Stimulated activated CD4-positive, alpha-beta T cell treated with anti-CD3 and anti-CD28 coated beads, Interleukin-12 subunit alpha, Interleukin-12 subunit beta, amount 100 ng/mL, for 24 hours (primary cell): ENCODE measurements around the gene NPEPL1.

Experiments
- DNase-seq, 2 experiments: peaks; one replicate each; pipeline ENCODE4 v3.0.0-alpha.2; 2020; ENCODE audit warnings: low read depth in 2 of 2

Gene NPEPL1

GRCh38 chr20:58657262-58657661 lies 35.3 kb upstream of the NPEPL1 start:
- no peak for DNase-seq

- no peak for DNase-seq
Observed at GRCh38 chr20:58657986-58658385, 34.6 kb upstream of the NPEPL1 start.

GRCh38 chr20:58658760-58659159 lies 33.8 kb upstream of the NPEPL1 start:
- no peak for DNase-seq

GRCh38 chr20:58659841-58660240 lies 32.8 kb upstream of the NPEPL1 start:
- DNase-seq, result no peak

GRCh38 chr20:58660855-58661597 lies 31.6 kb upstream of the NPEPL1 start:
- no peak for DNase-seq

- DNase-seq, result no peak
Observed at GRCh38 chr20:58661598-58662473, 30.8 kb upstream of the NPEPL1 start.

- no peak for DNase-seq
Observed at GRCh38 chr20:58664331-58664730, 28.3 kb upstream of the NPEPL1 start.

GRCh38 chr20:58664883-58665282 lies 27.7 kb upstream of the NPEPL1 start:
- DNase-seq, result no peak

- DNase-seq, result no peak
Observed at GRCh38 chr20:58665606-58666005, 27.0 kb upstream of the NPEPL1 start.

GRCh38 chr20:58666702-58667101 lies 25.9 kb upstream of the NPEPL1 start:
- no peak for DNase-seq

GRCh38 chr20:58667975-58668374 lies 24.6 kb upstream of the NPEPL1 start:
- DNase-seq, result no peak

GRCh38 chr20:58668901-58669286 lies 23.7 kb upstream of the NPEPL1 start:
- no peak for DNase-seq

- DNase-seq, result no peak
Observed at GRCh38 chr20:58669287-58670006, 23.2 kb upstream of the NPEPL1 start.

GRCh38 chr20:58670102-58670501 lies 22.5 kb upstream of the NPEPL1 start:
- no peak for DNase-seq

- DNase-seq, result no peak
Observed at GRCh38 chr20:58670659-58671058, 21.9 kb upstream of the NPEPL1 start.

GRCh38 chr20:58673119-58673518 lies 19.5 kb upstream of the NPEPL1 start:
- DNase-seq, result no peak

GRCh38 chr20:58675146-58675584 lies 17.4 kb upstream of the NPEPL1 start:
- no peak for DNase-seq

- DNase-seq, result no peak
Observed at GRCh38 chr20:58675641-58676040, 17.0 kb upstream of the NPEPL1 start.

GRCh38 chr20:58676161-58676560 lies 16.4 kb upstream of the NPEPL1 start:
- DNase-seq, result no peak

GRCh38 chr20:58677079-58677604 lies 15.5 kb upstream of the NPEPL1 start:
- DNase-seq, result no peak

- no peak for DNase-seq
Observed at GRCh38 chr20:58677808-58678207, 14.8 kb upstream of the NPEPL1 start.

- DNase-seq, result no peak
Observed at GRCh38 chr20:58678806-58679205, 13.8 kb upstream of the NPEPL1 start.
